Measurements from ENCODE around the gene MICAL2. TPM values are rescaled to one million over a fixed set of nuclear protein-coding genes. Genes with fewer than 3 reads are reported as not detected.

Gene MICAL2
- 10 to 100 TPM; 24.7 to 53.7 (median 37.0) TPM for total RNA-seq

- DNase-seq (peak; percentile 78 to 82), ATAC-seq (peak; percentile 90 to 91)
- Histone ChIP-seq H3K4me1 (peaks cover 10 to 19% of the 10 kb centered on the region in 2 donors), H3K36me3 (no peaks in the 10 kb centered on the region), H3K27me3 (no peaks in the 10 kb centered on the region), H3K4me3 (peak within 1 kb of the TSS; percentile 65 to 92 (median 77)), H3K27ac (peak within 1 kb of the TSS; percentile 70 to 82 (median 80)), H3K9me3 (no peaks in the 10 kb centered on the region)
- peak; percentile 85 to 87 for TF ChIP-seq POLR2A (IDR thresholded peaks at IDR 0.05)
- TF ChIP-seq CTCF (IDR thresholded peaks at IDR 0.05 in 4 of 5, conservative IDR thresholded peaks at IDR 0.05 in 1 of 5) = peak in 1 of 5 experiments; percentile 12
- in situ Hi-C loops (cut with MboI; ENCODE audit: low sequenced_read_pairs in 4 of 4) = no loop called here
- intact Hi-C loops (cut with DNase I; ENCODE audit: low total_unique reads) = loop anchor here (2.0 to 5.0 kb wide), 3 partner anchors 43 to 267 kb away; no protein-coding TSS in a partner anchor
Observed at GRCh38 chr11:12110201-12110713, at the start of gene MICAL2. Gene MICAL2, plus strand, starts transcription at chr11:12110590. Its CDS starts 51,566 bp downstream, at chr11:12162156.

- intact Hi-C loops (cut with DNase I; ENCODE audit: low total_unique reads) (loop anchor here (10.0 kb wide), 1 partner anchor 833 kb away; no protein-coding TSS in a partner anchor), in situ Hi-C loops (cut with MboI; ENCODE audit: low sequenced_read_pairs in 4 of 4) (loop anchor here in 1 of 4 donors (25.0 kb wide), 1 partner anchor 625 kb away; no protein-coding TSS in a partner anchor)
- Histone ChIP-seq H3K9me3 (no peaks in the 10 kb centered on the region), H3K27me3 (no peaks in the 10 kb centered on the region), H3K27ac (no peak overlapping the region), H3K4me1 (peaks cover 10 to 11% of the 10 kb centered on the region in 2 donors), H3K36me3 (no peaks in the 10 kb centered on the region), H3K4me3 (no peak overlapping the region)
- ATAC-seq (no peak), DNase-seq (peak in 1 of 2 donors; percentile 15)
- TF ChIP-seq CTCF (IDR thresholded peaks at IDR 0.05 in 4 of 5, conservative IDR thresholded peaks at IDR 0.05 in 1 of 5) (no peak), POLR2A (IDR thresholded peaks at IDR 0.05) (no peak)
Observed at GRCh38 chr11:12061851-12062560, 48.4 kb upstream of the MICAL2 start.

GRCh38 chr11:12063251-12063650 lies 47.1 kb upstream of the MICAL2 start:
- intact Hi-C loops (cut with DNase I; ENCODE audit: low total_unique reads) (loop anchor here (10.0 kb wide), 1 partner anchor 832 kb away; no protein-coding TSS in a partner anchor), in situ Hi-C loops (cut with MboI; ENCODE audit: low sequenced_read_pairs in 4 of 4) (loop anchor here in 1 of 4 donors (25.0 kb wide), 1 partner anchor 624 kb away; no protein-coding TSS in a partner anchor)
- DNase-seq = no peak

More at GRCh38 chr11:12063251-12063650, 47.1 kb upstream of the MICAL2 start:
- no peak for ATAC-seq
- Histone ChIP-seq H3K36me3 (no peaks in the 10 kb centered on the region), H3K4me3 (no peak overlapping the region), H3K4me1 (peaks cover 21 to 24% of the 10 kb centered on the region in 2 donors), H3K27me3 (no peaks in the 10 kb centered on the region), H3K9me3 (no peaks in the 10 kb centered on the region), H3K27ac (no peak overlapping the region)
- TF ChIP-seq POLR2A (IDR thresholded peaks at IDR 0.05) (no peak), CTCF (IDR thresholded peaks at IDR 0.05 in 4 of 5, conservative IDR thresholded peaks at IDR 0.05 in 1 of 5) (no peak)

Measured in gastrocnemius medialis (tissue), 4 donors.